Effector CD4-positive, alpha-beta T cell (primary cell): ENCODE measurements around the gene ELOVL4. TPM values are rescaled to one million over a fixed set of nuclear protein-coding genes. Genes with fewer than 3 reads are reported as not detected.

Experiments used
- DNase-seq: peaks from one replicate; pipeline ENCODE4 v3.0.0-alpha.2; 2020
- total RNA-seq: gene quantifications from one replicate; lab custom pipeline; 2026; lab: John Stamatoyannopoulos, UW

Gene ELOVL4
- total RNA-seq: not detected

GRCh38 chr6:79947191-79948186 lies at the start of gene ELOVL4:
ELOVL4 (minus strand) TSS chr6:79947553; CDS start chr6:79947279, 274 bp downstream.
- DNase-seq: peak; percentile 32

DNA sequence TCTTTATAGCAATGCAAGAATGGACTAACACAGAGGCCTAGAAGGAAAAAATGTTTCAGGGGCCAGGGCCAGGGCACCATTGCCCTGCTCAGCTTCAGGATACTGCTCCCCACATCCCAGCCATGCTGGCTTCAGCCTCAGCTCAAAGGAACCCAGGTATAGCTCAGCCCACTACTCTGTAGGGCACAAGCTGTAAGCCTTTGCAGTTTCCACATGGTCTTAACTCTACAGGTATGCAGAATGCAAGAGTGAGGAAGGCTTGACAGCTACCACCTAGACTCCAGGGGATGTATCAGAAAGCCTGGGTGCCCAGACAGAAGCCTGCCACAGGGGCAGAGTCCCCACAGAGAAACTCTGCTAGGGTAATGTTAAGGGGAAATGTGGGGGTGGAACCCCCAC lies 46.6 kb upstream of the ELOVL4 start:
- no peak for DNase-seq

- no peak for DNase-seq
Observed at GRCh38 chr6:79993012-79993910, 45.9 kb upstream of the ELOVL4 start.

- DNase-seq: no peak
Observed at GRCh38 chr6:79989641-79990040, 42.3 kb upstream of the ELOVL4 start.

GRCh38 chr6:79985128-79985527 lies 37.8 kb upstream of the ELOVL4 start:
- no peak for DNase-seq

- no peak for DNase-seq
Observed at GRCh38 chr6:79984261-79984660, 36.9 kb upstream of the ELOVL4 start.

DNA sequence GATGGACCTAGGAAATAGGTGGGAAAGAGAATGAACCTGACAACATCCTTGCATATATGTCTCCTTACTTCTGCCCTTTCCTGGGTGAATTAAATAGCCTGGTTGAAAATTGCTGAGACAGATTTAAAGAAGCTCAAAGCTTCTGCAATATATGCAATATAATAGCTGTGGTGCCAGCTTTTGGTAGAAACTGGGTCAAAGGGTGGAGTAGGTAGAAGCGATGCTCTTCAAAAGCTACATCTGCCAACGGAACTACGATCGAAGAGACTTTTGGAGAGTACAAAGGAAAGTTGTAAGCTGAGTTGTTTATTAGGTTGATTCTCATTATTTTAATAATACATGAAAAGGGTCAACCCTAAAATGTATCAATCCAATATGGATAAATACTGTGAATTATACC lies 34.3 kb upstream of the ELOVL4 start:
- no peak for DNase-seq

- DNase-seq: no peak
Observed at GRCh38 chr6:79971193-79971592, 23.8 kb upstream of the ELOVL4 start.

- no peak for DNase-seq
Observed at GRCh38 chr6:79969784-79970183, 22.4 kb upstream of the ELOVL4 start.

- no peak for DNase-seq
Observed at GRCh38 chr6:79967178-79967577, 19.8 kb upstream of the ELOVL4 start.

- DNase-seq: no peak
Observed at GRCh38 chr6:79964607-79965081, 17.3 kb upstream of the ELOVL4 start.

DNA sequence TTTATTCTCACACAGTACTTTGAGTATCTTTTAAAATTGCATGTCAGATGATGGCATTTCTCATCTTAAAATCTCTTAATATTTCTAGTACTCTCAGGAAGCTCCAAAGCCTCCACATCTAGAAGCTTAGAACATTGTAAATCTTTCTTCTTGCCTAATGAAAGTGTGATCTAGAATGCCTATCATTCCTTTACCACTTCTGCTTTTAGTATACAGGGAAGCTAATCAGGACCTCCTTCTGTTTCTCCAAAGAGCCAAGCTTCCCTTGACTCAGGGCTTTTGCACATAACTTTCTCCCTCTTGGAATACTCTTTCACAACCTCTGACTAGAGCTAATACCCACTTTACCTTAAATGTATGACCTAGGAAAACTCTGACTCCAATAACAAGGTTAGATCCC lies 7.5 kb upstream of the ELOVL4 start:
- DNase-seq: no peak

DNA sequence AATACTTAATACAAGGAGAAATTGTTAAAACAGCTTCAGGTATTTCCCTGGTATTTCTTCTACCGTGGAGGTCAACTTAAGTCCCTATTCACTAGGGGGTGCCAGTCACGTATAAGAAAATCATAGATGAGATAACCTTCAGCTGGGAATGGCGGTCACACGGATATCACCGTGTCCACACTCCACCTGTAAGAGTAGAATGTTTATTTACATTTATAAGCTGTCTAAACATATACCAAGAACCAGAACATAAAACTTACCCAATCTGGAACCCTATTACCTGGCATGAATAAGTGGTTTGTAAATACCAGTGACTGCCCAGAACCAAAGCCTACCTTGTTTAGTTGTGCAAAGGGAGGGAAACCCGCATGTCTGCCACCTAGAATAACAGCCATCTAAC lies 1.9 kb upstream of the ELOVL4 start:
- DNase-seq: peak; percentile 55

DNA sequence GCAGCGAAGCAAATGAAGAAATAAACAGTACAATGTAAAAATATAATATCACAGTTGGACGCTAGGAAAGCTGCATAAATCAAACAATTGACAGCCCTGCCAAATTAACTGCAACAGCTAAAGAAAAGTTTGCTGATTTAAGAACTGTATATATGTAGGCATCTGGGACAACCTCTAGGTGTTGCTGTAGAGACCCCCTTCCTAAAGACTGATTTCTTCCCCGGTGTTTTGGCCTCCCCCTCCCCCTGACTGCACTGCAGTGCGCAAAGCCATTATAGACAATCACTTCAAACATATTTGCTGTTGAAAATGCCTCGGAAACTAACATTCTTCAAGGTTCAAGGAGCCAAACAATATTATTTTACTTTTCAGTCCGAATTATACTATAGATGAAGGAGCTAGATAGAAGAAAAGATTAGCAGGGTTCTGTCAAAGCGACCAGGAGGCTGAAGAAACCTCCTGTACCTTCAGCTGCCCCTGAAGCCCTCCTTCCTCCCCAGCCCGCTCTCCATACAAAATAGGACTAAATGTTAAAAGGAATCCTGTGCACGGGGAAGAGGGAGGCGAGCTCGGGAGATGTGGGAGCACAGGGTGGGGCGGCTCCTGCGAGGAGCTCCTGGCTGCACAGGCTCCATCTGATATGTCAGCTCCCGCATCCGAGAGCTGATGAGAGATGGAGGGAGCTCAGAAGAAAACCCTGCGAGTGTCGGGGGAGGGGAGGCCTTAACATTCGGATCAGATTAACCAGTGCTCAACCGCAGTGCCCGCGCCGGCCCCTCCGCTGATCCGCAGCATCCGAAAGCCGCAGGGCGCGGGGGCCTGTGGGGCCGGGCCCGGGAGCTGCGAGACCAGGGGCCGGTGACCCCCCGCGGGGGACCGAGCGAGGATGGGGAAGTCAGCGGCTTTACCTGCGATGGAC lies 822 bp downstream of the ELOVL4 start:
- no peak for DNase-seq

DNA sequence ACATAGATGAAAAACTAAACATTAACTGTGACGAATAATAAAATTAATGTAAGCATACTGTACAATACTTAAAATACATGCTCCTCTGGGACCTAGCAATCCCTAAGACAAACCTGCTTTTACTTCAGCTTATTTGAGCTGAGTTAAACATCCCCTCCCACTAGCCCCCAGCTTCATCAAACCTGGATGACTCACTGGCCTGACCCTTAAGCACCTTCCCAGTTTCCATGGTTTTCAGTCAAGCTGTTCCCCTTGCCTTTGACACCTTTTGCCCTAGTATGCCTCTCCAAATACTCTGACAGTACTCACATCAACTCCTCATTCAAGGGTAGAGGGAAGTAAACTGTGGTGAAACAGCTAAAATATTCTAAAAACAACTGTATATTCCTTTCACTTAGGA lies 4.2 kb downstream of the ELOVL4 start:
- no peak for DNase-seq

DNA sequence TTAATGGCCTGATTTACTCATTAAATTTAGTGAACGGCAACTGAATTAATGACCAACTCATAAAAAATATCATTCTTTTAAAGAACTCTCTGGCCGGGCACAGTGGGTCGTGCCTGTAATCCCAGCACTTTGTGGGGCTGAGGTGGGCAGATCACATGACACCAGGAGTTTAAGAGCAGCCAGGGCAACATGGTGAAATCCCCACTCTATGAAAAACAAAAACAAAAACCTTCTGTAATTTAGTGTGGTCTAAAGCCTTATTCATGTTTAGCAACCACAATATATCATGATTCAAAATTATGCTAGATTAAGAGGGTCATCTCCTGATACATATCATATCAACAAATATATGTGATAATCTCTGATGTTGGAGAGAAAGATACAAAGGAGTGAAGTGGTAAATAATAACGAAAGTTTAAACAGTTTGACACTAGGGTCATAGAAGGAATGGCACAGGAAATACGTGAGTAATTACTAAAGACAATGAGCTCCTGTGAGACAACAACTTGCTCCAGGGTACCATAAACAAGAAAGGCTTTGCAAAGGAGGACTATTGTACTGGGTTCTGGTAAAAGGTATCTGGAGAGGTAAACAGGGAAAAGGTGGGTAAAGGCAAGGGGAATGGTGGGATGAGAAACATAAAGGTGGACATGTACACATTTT lies 5.7 kb downstream of the ELOVL4 start:
- no peak for DNase-seq

DNA sequence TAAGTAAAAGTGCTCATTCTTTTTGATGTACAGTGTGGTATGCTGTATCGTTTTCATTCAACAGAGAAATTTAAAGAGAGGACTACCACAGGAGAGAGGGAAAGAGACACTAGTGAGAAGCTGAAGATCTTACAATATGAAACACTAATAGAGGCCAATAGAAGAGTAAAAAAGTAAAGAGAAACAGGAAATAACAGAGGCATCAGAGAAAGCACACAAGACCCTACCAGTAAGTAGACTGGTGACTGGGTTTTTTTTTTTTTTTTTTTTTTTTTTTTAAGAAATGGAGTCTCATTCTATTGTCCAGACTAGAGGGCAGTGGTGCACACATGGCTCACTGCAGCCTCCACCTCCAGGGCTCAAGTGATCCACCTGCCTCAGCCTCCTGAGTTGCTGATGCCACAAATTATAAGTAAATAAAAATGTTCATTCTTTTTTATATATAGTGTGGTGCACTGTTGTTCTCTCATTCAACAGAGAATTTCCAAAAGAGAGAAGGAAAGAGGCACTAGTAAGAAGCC lies 18.8 kb downstream of the ELOVL4 start:
- no peak for DNase-seq

- DNase-seq: no peak
Observed at GRCh38 chr6:79927758-79928157, 19.6 kb downstream of the ELOVL4 start.

DNA sequence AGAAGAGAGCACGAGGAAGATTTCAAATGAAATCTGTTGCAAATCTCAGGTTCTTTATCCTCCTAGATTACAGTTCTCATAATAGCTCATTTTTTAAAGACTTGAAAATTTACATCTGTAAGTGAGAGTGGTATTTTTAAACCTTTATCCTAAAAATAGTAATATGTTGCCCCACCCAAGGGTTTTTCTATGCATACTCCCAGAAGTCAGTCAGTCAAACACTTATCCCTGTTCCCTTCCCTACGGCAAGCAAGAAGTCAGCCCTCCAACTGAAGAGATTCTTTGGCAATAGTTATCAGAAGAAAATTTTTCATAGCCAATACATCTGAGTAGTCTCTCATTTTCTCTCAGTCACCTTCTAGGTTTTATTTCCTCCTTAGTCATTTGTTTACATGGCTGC lies 24.1 kb downstream of the ELOVL4 start:
- no peak for DNase-seq

DNA sequence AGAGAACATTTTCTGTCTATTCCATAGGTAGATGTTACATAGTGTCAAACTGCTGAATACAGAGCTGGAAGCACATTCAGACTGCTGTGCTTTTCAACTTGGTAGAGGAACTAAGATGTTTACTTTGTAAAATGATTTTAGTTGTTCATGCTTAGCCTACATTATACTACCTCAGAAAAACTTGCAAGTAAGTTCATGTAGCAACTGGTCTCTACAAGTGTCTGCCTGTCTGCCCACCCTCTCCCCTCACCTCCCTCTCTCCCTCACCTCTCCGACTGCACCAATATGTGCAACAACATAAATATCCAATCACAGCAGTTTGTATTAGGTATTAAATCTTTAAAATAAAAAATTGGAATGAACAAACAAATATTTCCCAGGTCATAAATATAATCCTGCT lies 25.3 kb downstream of the ELOVL4 start:
- DNase-seq: no peak

DNA sequence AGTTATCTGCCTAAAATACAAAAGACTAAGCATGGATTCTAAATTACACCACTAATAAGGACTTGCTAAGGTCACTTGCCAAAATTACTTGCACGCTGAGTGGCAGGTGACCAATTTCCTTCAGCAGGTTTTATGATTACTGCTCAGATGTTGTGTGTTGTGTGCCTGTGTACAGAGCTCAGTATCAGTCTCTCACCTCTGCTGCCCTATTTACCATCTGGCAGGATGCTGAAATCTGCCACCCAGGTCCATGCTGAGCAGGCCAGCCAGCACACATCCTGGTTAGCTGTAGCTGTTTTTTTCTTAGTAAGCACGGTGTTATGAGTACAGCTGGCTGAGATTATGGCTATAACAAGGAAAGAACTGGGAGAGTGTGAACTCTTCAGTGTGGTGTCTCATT lies 34.0 kb downstream of the ELOVL4 start:
- DNase-seq: no peak
